Glomerular visceral epithelial cell (primary cell): ENCODE results near the gene CCDC159.
"Not testable (repeated sequence)": the region's sequence is repeated elsewhere in the genome, so short reads cannot be mapped to it uniquely, and the experiment has no call there.

Experiments used
- DNase-seq: peaks from one replicate; pipeline ENCODE4 v3.0.0-alpha.2; 2016; ENCODE audit errors: extremely low spot score

The CCDC159 gene

GRCh38 chr19:11346104-11346940 lies at the start of gene CCDC159, which contains the start of gene TMEM205:
CCDC159 (plus strand) TSS chr19:11346519; CDS start chr19:11346607, 88 bp downstream.
TMEM205 (minus strand) TSS chr19:11346268; CDS start chr19:11345619, 649 bp downstream.
- peak; percentile 99 for DNase-seq

GRCh38 chr19:11299946-11300810 lies 46.1 kb upstream of the CCDC159 start:
- no peak for DNase-seq

- no peak for DNase-seq
Observed at GRCh38 chr19:11300811-11301120, 45.6 kb upstream of the CCDC159 start.

- DNase-seq, result no peak
Observed at GRCh38 chr19:11304936-11305335, 41.4 kb upstream of the CCDC159 start.

- no peak for DNase-seq
Observed at GRCh38 chr19:11306337-11306736, 40.0 kb upstream of the CCDC159 start.

GRCh38 chr19:11320278-11320995 lies 25.9 kb upstream of the CCDC159 start:
- DNase-seq, result not testable (repeated sequence)

GRCh38 chr19:11321191-11322126 lies 24.9 kb upstream of the CCDC159 start:
- no peak for DNase-seq

- no peak for DNase-seq
Observed at GRCh38 chr19:11322269-11323024, 23.9 kb upstream of the CCDC159 start.

GRCh38 chr19:11323601-11324078 lies 22.7 kb upstream of the CCDC159 start:
- no peak for DNase-seq

- DNase-seq, result peak; percentile 89
Observed at GRCh38 chr19:11324079-11324661, 22.1 kb upstream of the CCDC159 start.

GRCh38 chr19:11324748-11325389 lies 21.4 kb upstream of the CCDC159 start:
- no peak for DNase-seq

GRCh38 chr19:11325544-11325943 lies 20.8 kb upstream of the CCDC159 start:
- no peak for DNase-seq

- no peak for DNase-seq
Observed at GRCh38 chr19:11330127-11330526, 16.2 kb upstream of the CCDC159 start.

- no peak for DNase-seq
Observed at GRCh38 chr19:11331502-11331901, 14.8 kb upstream of the CCDC159 start.

- DNase-seq, result no peak
Observed at GRCh38 chr19:11332822-11333221, 13.5 kb upstream of the CCDC159 start.

- not testable (repeated sequence) for DNase-seq
Observed at GRCh38 chr19:11333838-11334237, 12.5 kb upstream of the CCDC159 start.

- DNase-seq, result no peak
Observed at GRCh38 chr19:11335449-11336146, 10.7 kb upstream of the CCDC159 start.

GRCh38 chr19:11337080-11337479 lies 9.2 kb upstream of the CCDC159 start:
- no peak for DNase-seq

GRCh38 chr19:11338121-11338520 lies 8.2 kb upstream of the CCDC159 start:
- DNase-seq, result no peak
